GM21619 (cell line): ENCODE data around the gene ACAP1.
A peak's percentile ranks its signal among the peaks of the same experiment; 100 is the strongest.

Source experiments
- ATAC-seq: cut with Tn5 transposase; IDR thresholded peaks from one replicate; pipeline ENCODE4 v1.9.1; 2021; ENCODE audit not compliant: unreplicated experiment

Gene ACAP1

GRCh38 chr17:7336240-7337175, at the start of gene ACAP1:
Gene ACAP1, plus strand, starts transcription at chr17:7336529. Its CDS starts 206 bp downstream, at chr17:7336735.
- ATAC-seq: peak; percentile 64

- no peak for ATAC-seq
These were observed 46.9 kb upstream of the ACAP1 start for GRCh38 chr17:7289256-7290032.

GRCh38 chr17:7290166-7290565, 46.2 kb upstream of the ACAP1 start:
- no peak for ATAC-seq

- ATAC-seq: no peak
These were observed 45.6 kb upstream of the ACAP1 start for GRCh38 chr17:7290685-7291084.

- no peak for ATAC-seq
These were observed 44.1 kb upstream of the ACAP1 start for GRCh38 chr17:7292194-7292593.

GRCh38 chr17:7292729-7293128, 43.6 kb upstream of the ACAP1 start:
- no peak for ATAC-seq

- ATAC-seq: no peak
These were observed 43.2 kb upstream of the ACAP1 start for GRCh38 chr17:7293159-7293558.

- ATAC-seq: no peak
These were observed 42.3 kb upstream of the ACAP1 start for GRCh38 chr17:7293816-7294613.

- no peak for ATAC-seq
These were observed 41.6 kb upstream of the ACAP1 start, which contains the start of gene YBX2 for GRCh38 chr17:7294614-7295153. Gene YBX2, minus strand, starts transcription at chr17:7294639. Its CDS starts 139 bp downstream, at chr17:7294500.

- ATAC-seq: no peak
These were observed 40.8 kb upstream of the ACAP1 start for GRCh38 chr17:7295230-7296180.

- no peak for ATAC-seq
These were observed 40.0 kb upstream of the ACAP1 start for GRCh38 chr17:7296189-7296861.

GRCh38 chr17:7304179-7304578, 32.1 kb upstream of the ACAP1 start:
- ATAC-seq: no peak

GRCh38 chr17:7306911-7307685, 29.2 kb upstream of the ACAP1 start, which contains the start of gene EIF5A:
Gene EIF5A, plus strand, starts transcription at chr17:7307628. Its CDS starts 2,008 bp downstream, at chr17:7309636.
- ATAC-seq: peak; percentile 54

GRCh38 chr17:7307686-7308624, 28.4 kb upstream of the ACAP1 start:
- ATAC-seq: no peak

- ATAC-seq: no peak
These were observed 27.5 kb upstream of the ACAP1 start for GRCh38 chr17:7308625-7309433.

- ATAC-seq: no peak
These were observed 26.7 kb upstream of the ACAP1 start for GRCh38 chr17:7309628-7310027.
